Neural cell (in vitro differentiated cells): ENCODE data around the gene NFKBIZ.

ENCODE experiments used
- CTCF ChIP-seq: fragments of 450-650 bp; IDR thresholded peaks from 2 replicates; pipeline ENCODE4 v1.5.1; 2014; ENCODE audit warnings: antibody characterized with exemption, mild to moderate bottlenecking, moderate library complexity; ENCODE audit not compliant: poor library complexity, severe bottlenecking
- EP300 ChIP-seq: fragments of 450-650 bp; conservative IDR thresholded peaks from 2 replicates; pipeline ENCODE4 v1.6.1; 2014; ENCODE audit warnings: antibody characterized with exemption, mild to moderate bottlenecking, moderate library complexity; ENCODE audit not compliant: poor library complexity, severe bottlenecking
- EZH2 ChIP-seq: fragments of 200-600, 300-800 bp; shearing (Covaris generic), sonication (generic); IDR thresholded peaks from 2 replicates; pipeline ENCODE4 v1.6.1; 2014; ENCODE audit warnings: antibody characterized with exemption, low read length, borderline replicate concordance, mild to moderate bottlenecking; ENCODE audit not compliant: insufficient read depth, poor library complexity, severe bottlenecking
- MXI1 ChIP-seq: fragments of 450-650 bp; conservative IDR thresholded peaks from 2 replicates; pipeline ENCODE4 v1.6.1; 2014; ENCODE audit warnings: antibody characterized with exemption, mild to moderate bottlenecking; ENCODE audit not compliant: poor library complexity, severe bottlenecking
- POLR2AphosphoS5 ChIP-seq: IDR thresholded peaks from 2 replicates; pipeline ENCODE4 v1.6.1; 2012
- RAD21 ChIP-seq: fragments of 450-650 bp; conservative IDR thresholded peaks from 2 replicates; pipeline ENCODE4 v1.6.1; 2014; ENCODE audit warnings: antibody characterized with exemption, mild to moderate bottlenecking, moderate library complexity
- REST ChIP-seq: IDR thresholded peaks from 2 replicates; pipeline ENCODE4 v1.6.1; 2012; ENCODE audit warnings: borderline replicate concordance
- SMC3 ChIP-seq: fragments of 450-650 bp; conservative IDR thresholded peaks from 2 replicates; pipeline ENCODE4 v1.6.1; 2014; ENCODE audit warnings: antibody characterized with exemption, mild to moderate bottlenecking, moderate library complexity; ENCODE audit not compliant: poor library complexity
- TAF1 ChIP-seq: IDR thresholded peaks from 2 replicates; pipeline ENCODE4 v1.6.1; 2012; ENCODE audit warnings: low read depth

- TF ChIP-seq POLR2AphosphoS5 = no peak
- TF ChIP-seq CTCF = no peak
- no peak for TF ChIP-seq EZH2
- TF ChIP-seq MXI1 = no peak
- no peak for TF ChIP-seq REST
- TF ChIP-seq RAD21 = no peak
- no peak for TF ChIP-seq TAF1
- no peak for TF ChIP-seq EP300
- no peak for TF ChIP-seq SMC3
Measured at GRCh38 chr3:101816215-101817149, 32.8 kb upstream of the NFKBIZ start.
